Caco-2 (cell line): ENCODE measurements around the gene TRIO. TPM values are rescaled to one million over a fixed set of nuclear protein-coding genes. Genes with fewer than 3 reads are reported as not detected.

Source experiments
- BruUV-seq: library from RNA; stranded (reverse); fragments of 400-500 nt; replicated peaks from 2 replicates; lab custom pipeline; 2021; lab: Mats Ljungman, UMichigan
- CTCF ChIA-PET: fragments of 300-600 bp; sonication (Branson Sonifier 250); formaldehyde crosslinking; loops from one replicate; lab custom pipeline; 2022; ENCODE audit warnings: antibody characterized with exemption; lab: Charles Lee
- POLR2A ChIA-PET: fragments of 300-600 bp; sonication (Branson Sonifier 250); formaldehyde crosslinking; loops from one replicate; lab custom pipeline; 2022; ENCODE audit warnings: antibody characterized with exemption; lab: Charles Lee
- DNase-seq, 2 experiments: peaks; one replicate each; pipeline versions ENCODE4 v3.0.0 to v3.0.0-alpha.2; 2020 to 2022
- H3K27me3 ChIP-seq: replicated peaks from 2 replicates; pipeline ENCODE4 v1.6.0; 2011; ENCODE audit warnings: low read length; ENCODE audit not compliant: control insufficient read depth, insufficient read depth
- H3K36me3 ChIP-seq: 2 replicates; pipeline ENCODE4 v1.5.1; 2011; ENCODE audit warnings: low read length; ENCODE audit not compliant: control insufficient read depth, insufficient read depth
- H3K4me1 ChIP-seq: fragments of 250-450 bp; sonication (Bioruptor Pico); 2 replicates; pipeline ENCODE4 v1.5.1; 2020; ENCODE audit warnings: mild to moderate bottlenecking
- H3K4me3 ChIP-seq: 2 replicates; pipeline ENCODE4 v1.5.1; 2011; ENCODE audit warnings: low read depth, mild to moderate bottlenecking, control low read depth, low read length
- H3K9me3 ChIP-seq: fragments of 250-450 bp; sonication (Bioruptor Pico); 2 replicates; pipeline ENCODE4 v1.5.1; 2020; ENCODE audit warnings: mild to moderate bottlenecking, moderate library complexity
- H3K27ac Mint-ChIP-seq: one replicate; pipeline ENCODE4 v1.8.0; 2022; ENCODE audit warnings: mixed read lengths; ENCODE audit not compliant: unreplicated experiment
- H3K27me3 Mint-ChIP-seq: one replicate; pipeline ENCODE4 v1.8.0; 2022; ENCODE audit warnings: mixed read lengths; ENCODE audit not compliant: insufficient read depth, unreplicated experiment
- H3K36me3 Mint-ChIP-seq: one replicate; pipeline ENCODE4 v1.8.0; 2022; ENCODE audit warnings: mild to moderate bottlenecking, mixed read lengths; ENCODE audit not compliant: insufficient read depth, unreplicated experiment
- H3K4me1 Mint-ChIP-seq: one replicate; pipeline ENCODE4 v1.8.0; 2022; ENCODE audit warnings: low read depth, mixed read lengths; ENCODE audit not compliant: unreplicated experiment
- H3K4me3 Mint-ChIP-seq: one replicate; pipeline ENCODE4 v1.8.0; 2022; ENCODE audit warnings: mild to moderate bottlenecking, moderate library complexity, mixed read lengths; ENCODE audit not compliant: unreplicated experiment
- H3K9me3 Mint-ChIP-seq: one replicate; pipeline ENCODE4 v1.8.0; 2022; ENCODE audit warnings: mixed read lengths; ENCODE audit not compliant: unreplicated experiment
- CTCF ChIP-seq, 2 experiments: fragments of 200-600 bp in 1 of 2; IDR thresholded peaks; 1 replicate in 1 of 2; 2 replicates in 1 of 2; pipeline versions ENCODE4 v1.5.1 to v1.8.0; 2011 to 2022; ENCODE audit warnings: antibody characterized with exemption in 1 of 2, control low read depth in 1 of 2, inconsistent platforms in 1 of 2, low read depth in 1 of 2, low read length in 1 of 2, mild to moderate bottlenecking in 1 of 2, moderate library complexity in 1 of 2; ENCODE audit not compliant: insufficient read depth in 1 of 2, severe bottlenecking in 1 of 2, unreplicated experiment in 1 of 2
- intact Hi-C: fragments of 100-400 bp; cut with micrococcal nuclease; formaldehyde crosslinking; loops from one replicate; pipeline ENCODE4 v1.10.0; 2022; ENCODE audit not compliant: unreplicated experiment
- total RNA-seq: library from RNA; stranded (reverse); gene quantifications from 2 replicates; pipeline ENCODE4 v1.2.3, GENCODE V29; 2022

The TRIO gene
- total RNA-seq, 1 experiment from 2014 or later, result 92.0 TPM

GRCh38 chr5:14410068-14410393 lies 266.9 kb downstream of the TRIO start:
- Histone ChIP-seq H3K4me1 (0 out of 2 replicates have a peak, but pooled peaks cover 5% of the 10 kb centered on the region), H3K27me3 (no peaks in the 10 kb centered on the region), H3K4me3 (no peak overlapping the region), H3K36me3 (peaks cover 4% of the 10 kb centered on the region), H3K9me3 (no peaks in the 10 kb centered on the region)
- Mint-ChIP-seq H3K4me1 (peaks cover 7% of the 10 kb centered on the region), H3K9me3 (no peaks in the 10 kb centered on the region), H3K27me3 (no peaks in the 10 kb centered on the region), H3K4me3 (no peak overlapping the region), H3K27ac (no peak overlapping the region), H3K36me3 (peaks cover 73% of the 10 kb centered on the region)
- intact Hi-C loops, result no loop called here
- no TSS peak for BruUV-seq
- ChIA-PET CTCF (no interaction called here), POLR2A (no interaction called here)
- DNase-seq, result no peak
- no peak for TF ChIP-seq CTCF (IDR thresholded peaks at IDR 0.05; ENCODE audit: insufficient read depth in 1 of 2, low read depth in 1 of 2, low read length in 1 of 2, severe bottlenecking in 1 of 2, unreplicated experiment in 1 of 2)

GRCh38 chr5:14410394-14411201 lies 267.5 kb downstream of the TRIO start:
- Histone ChIP-seq H3K36me3 (peaks cover 4% of the 10 kb centered on the region), H3K27me3 (no peaks in the 10 kb centered on the region), H3K4me1 (no peaks in the 10 kb centered on the region), H3K9me3 (no peaks in the 10 kb centered on the region), H3K4me3 (no peak overlapping the region)
- DNase-seq, result no peak
- Mint-ChIP-seq H3K27me3 (no peaks in the 10 kb centered on the region), H3K4me1 (peaks cover 2% of the 10 kb centered on the region), H3K36me3 (peaks cover 67% of the 10 kb centered on the region), H3K27ac (no peak overlapping the region), H3K4me3 (no peak overlapping the region), H3K9me3 (no peaks in the 10 kb centered on the region)
- intact Hi-C loops, result no loop called here
- ChIA-PET CTCF (no interaction called here), POLR2A (no interaction called here)
- no TSS peak for BruUV-seq
- TF ChIP-seq CTCF (IDR thresholded peaks at IDR 0.05; ENCODE audit: insufficient read depth in 1 of 2, low read depth in 1 of 2, low read length in 1 of 2, severe bottlenecking in 1 of 2, unreplicated experiment in 1 of 2), result no peak

- no peak overlapping the region for H3K4me3 ChIP-seq
- Mint-ChIP-seq H3K4me3 (no peak overlapping the region), H3K36me3 (peaks cover 62% of the 10 kb centered on the region), H3K27ac (no peak overlapping the region), H3K27me3 (no peaks in the 10 kb centered on the region), H3K4me1 (no peaks in the 10 kb centered on the region), H3K9me3 (no peaks in the 10 kb centered on the region)
- CTCF ChIA-PET, result no interaction called here
- H3K36me3 ChIP-seq, result peaks cover 4% of the 10 kb centered on the region
- POLR2A ChIA-PET, result no interaction called here
- H3K9me3 ChIP-seq, result no peaks in the 10 kb centered on the region
- no TSS peak for BruUV-seq
- DNase-seq, result no peak
- H3K27me3 ChIP-seq, result no peaks in the 10 kb centered on the region
- no peak for TF ChIP-seq CTCF (IDR thresholded peaks at IDR 0.05; ENCODE audit: insufficient read depth in 1 of 2, low read depth in 1 of 2, low read length in 1 of 2, severe bottlenecking in 1 of 2, unreplicated experiment in 1 of 2)
- intact Hi-C loops, result no loop called here
- H3K4me1 ChIP-seq, result no peaks in the 10 kb centered on the region
Observed at GRCh38 chr5:14411216-14411615, 268.1 kb downstream of the TRIO start.
